ENCODE results near the gene DVL3.

DNA sequence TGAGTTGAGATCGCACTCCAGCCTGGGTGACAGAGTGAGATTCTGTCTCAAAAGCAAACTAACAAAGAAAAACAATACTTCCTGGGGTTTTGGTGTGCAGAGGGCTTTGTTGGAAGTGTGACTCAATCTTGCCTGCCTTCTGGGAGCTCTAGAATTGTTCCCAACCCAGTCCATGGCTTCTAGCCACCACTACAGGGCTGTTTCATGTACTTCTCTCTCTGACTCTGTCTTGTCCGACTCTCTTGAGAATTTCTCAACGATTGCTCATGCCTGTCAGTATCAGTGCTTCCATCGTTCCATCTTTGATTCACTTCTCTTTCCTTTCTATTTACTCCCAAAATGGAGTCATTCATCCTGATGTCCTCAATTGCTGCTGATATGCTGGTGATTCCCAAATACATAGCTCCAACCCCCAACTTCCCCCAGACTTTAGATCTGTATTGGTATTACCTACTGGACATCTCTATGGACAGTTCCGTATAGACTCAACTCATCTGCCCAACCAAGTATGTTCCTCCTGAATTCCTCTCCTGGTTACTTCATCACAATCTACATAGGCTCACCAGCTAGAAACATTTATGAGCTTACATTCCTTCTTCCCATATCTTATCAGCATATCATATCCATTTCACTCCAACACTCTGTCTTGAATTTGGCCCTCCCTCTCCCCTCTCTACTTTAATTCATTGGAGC is 17.6 kb downstream of the DVL3 start:
- no peak for TF ChIP-seq POLR2A (IDR thresholded peaks at IDR 0.05)
- TF ChIP-seq, protein P1, sequence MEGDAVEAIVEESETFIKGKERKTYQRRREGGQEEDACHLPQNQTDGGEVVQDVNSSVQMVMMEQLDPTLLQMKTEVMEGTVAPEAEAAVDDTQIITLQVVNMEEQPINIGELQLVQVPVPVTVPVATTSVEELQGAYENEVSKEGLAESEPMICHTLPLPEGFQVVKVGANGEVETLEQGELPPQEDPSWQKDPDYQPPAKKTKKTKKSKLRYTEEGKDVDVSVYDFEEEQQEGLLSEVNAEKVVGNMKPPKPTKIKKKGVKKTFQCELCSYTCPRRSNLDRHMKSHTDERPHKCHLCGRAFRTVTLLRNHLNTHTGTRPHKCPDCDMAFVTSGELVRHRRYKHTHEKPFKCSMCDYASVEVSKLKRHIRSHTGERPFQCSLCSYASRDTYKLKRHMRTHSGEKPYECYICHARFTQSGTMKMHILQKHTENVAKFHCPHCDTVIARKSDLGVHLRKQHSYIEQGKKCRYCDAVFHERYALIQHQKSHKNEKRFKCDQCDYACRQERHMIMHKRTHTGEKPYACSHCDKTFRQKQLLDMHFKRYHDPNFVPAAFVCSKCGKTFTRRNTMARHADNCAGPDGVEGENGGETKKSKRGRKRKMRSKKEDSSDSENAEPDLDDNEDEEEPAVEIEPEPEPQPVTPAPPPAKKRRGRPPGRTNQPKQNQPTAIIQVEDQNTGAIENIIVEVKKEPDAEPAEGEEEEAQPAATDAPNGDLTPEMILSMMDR (IDR thresholded peaks at IDR 0.05): no peak
- no peak for TF ChIP-seq POLR2AphosphoS5 (IDR thresholded peaks at IDR 0.05; ENCODE audit: insufficient read depth in 1 of 2, low read depth in 1 of 2)
